GM13977 (cell line): Measurements from ENCODE around the gene CFAP74.

ENCODE experiments used
- DNase-seq: peaks from one replicate; pipeline ENCODE4 v3.0.0; 2012; ENCODE audit warnings: low spot score
- in situ Hi-C: fragments of 300-500 bp; cut with MboI; formaldehyde crosslinking; loops from one replicate; pipeline ENCODE4 v1.12.0; 2022; ENCODE audit warnings: low sequenced_read_pairs, low pct_unique_long_range_greater_than_20kb, mixed read lengths, inconsistent platforms; ENCODE audit not compliant: unreplicated experiment
- TF ChIP-seq, protein P1 (sequence below): IDR thresholded peaks from 2 replicates; pipeline ENCODE4 v1.5.1; 2012; ENCODE audit warnings: mild to moderate bottlenecking, control low read depth; ENCODE audit not compliant: insufficient read depth; ENCODE audit errors: extremely low read depth, missing control alignments

CFAP74 gene

DNA sequence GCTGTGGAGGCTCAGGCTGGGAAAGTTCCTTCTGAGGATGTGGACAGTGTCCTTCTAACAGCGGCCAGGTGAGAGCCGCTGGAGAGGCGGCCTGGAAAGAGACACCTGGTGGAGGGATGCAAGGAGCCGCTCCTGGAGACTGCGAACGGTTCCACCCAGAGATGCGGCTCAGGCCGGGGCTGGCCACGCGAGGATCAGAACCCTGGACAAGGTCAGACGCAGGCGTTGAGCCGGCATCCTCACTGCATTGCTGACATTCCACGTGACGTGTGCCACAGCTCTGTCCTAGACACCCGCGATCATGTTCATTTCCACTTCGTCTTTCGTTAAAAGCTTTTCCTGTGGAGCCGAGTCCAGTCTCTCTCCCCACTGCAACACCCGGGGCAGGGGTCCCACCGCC lies 28.8 kb downstream of the CFAP74 start:
- TF ChIP-seq, protein P1, sequence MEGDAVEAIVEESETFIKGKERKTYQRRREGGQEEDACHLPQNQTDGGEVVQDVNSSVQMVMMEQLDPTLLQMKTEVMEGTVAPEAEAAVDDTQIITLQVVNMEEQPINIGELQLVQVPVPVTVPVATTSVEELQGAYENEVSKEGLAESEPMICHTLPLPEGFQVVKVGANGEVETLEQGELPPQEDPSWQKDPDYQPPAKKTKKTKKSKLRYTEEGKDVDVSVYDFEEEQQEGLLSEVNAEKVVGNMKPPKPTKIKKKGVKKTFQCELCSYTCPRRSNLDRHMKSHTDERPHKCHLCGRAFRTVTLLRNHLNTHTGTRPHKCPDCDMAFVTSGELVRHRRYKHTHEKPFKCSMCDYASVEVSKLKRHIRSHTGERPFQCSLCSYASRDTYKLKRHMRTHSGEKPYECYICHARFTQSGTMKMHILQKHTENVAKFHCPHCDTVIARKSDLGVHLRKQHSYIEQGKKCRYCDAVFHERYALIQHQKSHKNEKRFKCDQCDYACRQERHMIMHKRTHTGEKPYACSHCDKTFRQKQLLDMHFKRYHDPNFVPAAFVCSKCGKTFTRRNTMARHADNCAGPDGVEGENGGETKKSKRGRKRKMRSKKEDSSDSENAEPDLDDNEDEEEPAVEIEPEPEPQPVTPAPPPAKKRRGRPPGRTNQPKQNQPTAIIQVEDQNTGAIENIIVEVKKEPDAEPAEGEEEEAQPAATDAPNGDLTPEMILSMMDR, result no peak
- no peak for DNase-seq
- in situ Hi-C loops, result loop anchor here (25.0 kb wide), 1 partner anchor 412 kb away; the partner anchor contains the start of genes MORN1 and RER1

DNA sequence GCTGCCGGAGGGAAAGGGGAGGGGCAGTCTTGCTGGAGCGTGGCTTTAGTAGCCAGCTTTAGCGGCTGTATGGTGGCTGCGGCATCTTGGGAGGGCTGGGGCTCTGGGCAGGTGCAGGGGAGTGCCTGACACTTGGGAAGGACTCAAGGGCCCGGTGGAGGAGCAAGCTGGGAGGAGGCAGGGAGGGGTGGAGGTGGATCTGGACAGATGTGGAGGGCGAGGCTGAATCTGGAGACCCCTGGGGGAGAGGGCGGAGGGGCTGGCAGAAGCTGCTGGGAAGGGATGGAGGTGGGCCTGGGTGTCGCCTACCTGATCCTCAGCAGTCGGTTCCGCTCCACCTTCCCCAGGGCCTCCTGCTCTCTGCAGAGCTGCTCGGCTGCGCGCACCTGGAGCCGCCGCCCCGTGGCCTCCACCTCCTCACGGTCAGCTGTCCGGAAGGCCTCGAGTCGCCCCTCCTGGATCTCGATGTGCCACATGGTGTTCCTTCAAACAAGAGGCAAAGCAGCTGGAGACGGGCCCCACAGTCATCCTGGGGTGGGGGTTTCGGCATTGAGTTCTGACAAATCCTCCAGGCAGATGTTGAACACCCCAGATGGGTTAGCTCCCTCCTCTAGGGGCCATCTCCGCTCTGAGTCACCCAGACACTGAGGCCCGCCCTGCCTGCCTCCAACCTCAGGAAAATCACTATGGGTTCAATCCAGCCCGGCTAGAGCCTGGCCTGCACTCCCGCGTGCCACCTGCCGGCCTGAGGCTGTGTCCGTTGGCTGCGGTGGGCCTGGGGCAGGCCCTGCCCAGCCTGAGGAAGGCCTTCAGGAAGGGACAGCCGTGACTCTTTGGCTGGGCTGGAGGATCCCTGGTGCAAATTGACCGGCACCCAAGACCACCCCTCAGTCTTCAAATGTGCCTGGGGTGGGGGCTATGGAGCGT lies 29.6 kb downstream of the CFAP74 start:
- TF ChIP-seq, protein P1, result no peak
- in situ Hi-C loops, result loop anchor here (25.0 kb wide), 1 partner anchor 413 kb away; the partner anchor contains the start of genes MORN1 and RER1
- DNase-seq, result no peak

DNA sequence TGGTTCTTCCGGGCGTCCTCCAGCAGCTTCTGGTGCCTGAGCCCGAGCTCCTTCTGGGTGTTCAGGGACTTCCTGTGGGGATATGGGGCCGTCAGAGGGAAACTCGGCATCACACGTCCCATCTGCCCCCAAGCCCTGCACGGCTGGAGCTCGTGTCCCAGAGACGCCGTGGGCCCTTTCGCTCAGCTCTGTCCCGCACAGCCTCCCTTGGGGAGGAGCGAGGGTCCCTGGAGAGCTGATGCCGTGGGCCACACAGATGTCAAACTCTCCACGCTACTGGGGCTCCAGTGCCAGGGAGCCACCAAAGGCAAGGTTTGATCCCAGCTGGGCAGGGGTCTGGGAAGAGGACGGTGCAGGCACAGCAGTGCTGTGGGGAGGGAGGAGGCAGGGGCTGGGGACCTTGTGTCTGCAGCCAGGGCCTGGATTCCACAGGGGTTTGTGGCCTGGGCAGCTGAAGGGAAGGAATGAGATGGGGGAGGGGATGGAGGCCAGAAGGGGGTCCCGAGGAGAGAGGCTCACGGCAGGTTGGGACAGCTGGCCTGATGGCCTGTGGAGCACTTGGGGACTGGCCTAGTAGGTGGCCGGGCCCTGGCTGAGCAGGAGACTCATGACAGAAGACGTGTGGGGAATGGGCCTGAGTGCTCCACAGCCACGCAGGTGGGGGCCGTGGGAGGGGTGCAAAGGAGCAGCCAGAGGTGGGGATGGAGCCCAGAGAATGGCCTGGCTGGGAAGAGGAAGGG lies 30.4 kb downstream of the CFAP74 start:
- no peak for DNase-seq
- in situ Hi-C loops, result loop anchor here (25.0 kb wide), 1 partner anchor 414 kb away; the partner anchor contains the start of genes MORN1 and RER1
- TF ChIP-seq, protein P1, result no peak

DNA sequence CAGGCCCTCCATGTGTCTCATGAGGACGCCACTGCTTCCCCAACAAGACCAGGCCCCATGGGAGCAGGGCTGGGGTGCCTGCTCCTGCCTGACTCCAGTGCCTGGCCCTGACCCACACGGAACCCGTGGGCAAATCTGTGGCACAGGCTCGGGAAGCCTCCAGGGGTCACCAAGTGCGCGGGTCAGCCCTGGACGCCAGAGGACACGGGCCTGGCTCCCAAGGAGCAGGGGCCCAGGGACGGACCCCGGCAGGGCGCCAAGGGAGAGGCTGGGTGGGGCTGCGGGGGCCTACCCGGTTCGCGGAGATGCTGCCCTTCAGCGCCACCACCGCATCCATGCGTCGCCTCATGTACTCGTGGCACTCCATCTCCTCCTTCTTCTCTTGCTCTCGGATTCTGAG lies 31.9 kb downstream of the CFAP74 start:
- no peak for DNase-seq
- in situ Hi-C loops, result loop anchor here (25.0 kb wide), 1 partner anchor 416 kb away; the partner anchor contains the start of genes MORN1 and RER1
- TF ChIP-seq, protein P1, result no peak

DNA sequence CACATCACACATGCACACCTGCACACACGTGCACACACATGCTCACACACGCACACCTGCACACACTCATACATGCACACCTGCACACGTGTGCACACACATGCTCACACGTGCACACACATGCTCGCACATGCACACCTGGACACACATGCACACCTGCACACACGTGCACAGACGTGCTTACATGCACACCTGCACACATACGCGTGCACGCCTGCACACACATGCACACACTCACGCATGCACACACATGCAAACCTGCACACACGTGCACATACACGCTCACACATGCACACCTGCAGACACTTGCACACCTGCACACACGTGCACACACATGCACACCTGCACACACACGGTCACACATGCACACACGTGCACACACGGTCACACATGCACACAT lies 32.6 kb downstream of the CFAP74 start:
- TF ChIP-seq, protein P1, result no peak
- in situ Hi-C loops, result loop anchor here (25.0 kb wide), 1 partner anchor 416 kb away; the partner anchor contains the start of genes MORN1 and RER1
- no peak for DNase-seq
